Measurements from ENCODE around the gene FGD4.

FGD4 gene

DNA sequence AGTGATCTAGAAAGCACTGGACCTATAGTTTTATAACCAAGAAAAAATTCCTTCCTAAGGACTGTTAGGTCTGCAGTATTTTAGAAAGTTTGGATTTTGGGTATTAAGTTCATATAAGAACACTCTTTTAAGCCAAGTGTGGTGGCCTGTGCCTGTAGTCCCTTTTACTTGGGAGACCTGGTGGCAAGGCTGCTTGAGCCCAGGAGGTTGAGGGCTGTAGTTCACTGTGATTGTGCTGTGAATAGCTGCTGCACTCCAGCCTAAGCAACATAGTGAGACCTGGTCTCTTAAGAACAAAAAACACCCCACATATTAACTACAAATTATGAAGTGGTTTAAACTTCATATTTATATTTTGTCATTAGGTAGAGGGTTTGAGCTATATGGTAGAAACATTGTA is 289.4 kb downstream of the FGD4 start:
- no peak for DNase-seq

DNA sequence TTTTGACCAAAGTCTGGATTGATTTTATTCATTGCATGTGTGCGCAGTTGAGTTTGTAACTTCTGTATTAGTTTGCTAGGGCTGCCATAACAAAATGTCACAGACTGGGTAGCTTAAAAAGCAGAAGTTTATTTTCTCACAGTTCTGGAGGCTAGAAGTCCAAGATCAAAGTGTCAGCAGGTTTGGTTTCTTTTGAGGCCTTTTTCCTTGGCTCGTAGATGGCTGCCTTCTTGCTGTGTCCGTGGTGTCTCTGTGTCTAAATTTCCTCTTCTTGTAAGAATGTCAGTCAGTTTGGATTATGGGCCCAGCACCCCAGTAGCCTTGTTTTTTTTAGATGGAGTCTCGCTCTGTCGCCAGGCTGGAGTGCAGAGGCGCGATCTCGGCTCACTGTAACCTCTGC is 291.6 kb downstream of the FGD4 start:
- DNase-seq, result no peak

DNA sequence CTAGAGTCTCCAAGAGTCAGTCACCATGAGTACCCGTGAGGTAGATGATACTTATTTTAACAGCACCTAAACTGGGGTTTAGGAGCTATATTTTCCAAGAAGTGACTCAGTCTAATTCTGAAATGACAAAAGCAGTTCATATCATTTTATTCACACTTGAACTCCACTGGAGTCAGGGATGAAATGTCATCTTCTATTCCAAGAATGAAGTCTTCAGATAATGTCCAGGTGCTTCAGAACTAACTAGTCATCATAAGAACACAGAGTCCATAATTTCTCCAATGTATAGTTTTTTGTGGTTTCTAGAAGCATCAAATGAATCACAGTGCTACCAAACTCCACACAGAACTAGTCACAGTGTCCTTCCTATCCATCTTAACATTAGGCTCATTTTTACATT is 293.0 kb downstream of the FGD4 start:
- DNase-seq, result no peak

DNA sequence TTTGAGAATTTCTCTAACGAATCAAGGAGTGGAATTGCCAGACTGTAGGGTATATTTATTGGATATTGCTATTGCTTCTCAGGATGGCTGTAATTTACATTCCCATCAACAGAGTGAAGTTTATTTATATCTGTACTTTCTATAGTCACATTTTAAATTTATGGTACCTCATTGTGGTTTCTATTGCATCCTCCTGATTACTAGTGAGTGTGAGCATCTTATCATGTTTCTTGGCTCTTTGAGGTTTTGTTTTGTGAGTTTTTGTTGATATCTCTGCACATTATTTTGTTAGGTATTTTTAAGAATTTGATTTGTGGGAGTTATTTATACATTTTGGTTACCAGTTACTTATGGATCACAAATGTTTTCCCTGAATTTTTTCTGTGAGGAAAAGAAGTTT is 293.7 kb downstream of the FGD4 start:
- DNase-seq, result no peak
